GM12892 (cell line): ENCODE results near the gene GALNT18.

ENCODE experiments used
- POLR2A ChIP-seq: IDR thresholded peaks from 2 replicates; pipeline ENCODE4 v1.6.1; 2011; ENCODE audit warnings: low read depth, low read length, control low read depth
- POLR2AphosphoS5 ChIP-seq: IDR thresholded peaks from 2 replicates; pipeline ENCODE4 v1.6.1; 2011; ENCODE audit warnings: low read depth, low read length, control low read depth

DNA sequence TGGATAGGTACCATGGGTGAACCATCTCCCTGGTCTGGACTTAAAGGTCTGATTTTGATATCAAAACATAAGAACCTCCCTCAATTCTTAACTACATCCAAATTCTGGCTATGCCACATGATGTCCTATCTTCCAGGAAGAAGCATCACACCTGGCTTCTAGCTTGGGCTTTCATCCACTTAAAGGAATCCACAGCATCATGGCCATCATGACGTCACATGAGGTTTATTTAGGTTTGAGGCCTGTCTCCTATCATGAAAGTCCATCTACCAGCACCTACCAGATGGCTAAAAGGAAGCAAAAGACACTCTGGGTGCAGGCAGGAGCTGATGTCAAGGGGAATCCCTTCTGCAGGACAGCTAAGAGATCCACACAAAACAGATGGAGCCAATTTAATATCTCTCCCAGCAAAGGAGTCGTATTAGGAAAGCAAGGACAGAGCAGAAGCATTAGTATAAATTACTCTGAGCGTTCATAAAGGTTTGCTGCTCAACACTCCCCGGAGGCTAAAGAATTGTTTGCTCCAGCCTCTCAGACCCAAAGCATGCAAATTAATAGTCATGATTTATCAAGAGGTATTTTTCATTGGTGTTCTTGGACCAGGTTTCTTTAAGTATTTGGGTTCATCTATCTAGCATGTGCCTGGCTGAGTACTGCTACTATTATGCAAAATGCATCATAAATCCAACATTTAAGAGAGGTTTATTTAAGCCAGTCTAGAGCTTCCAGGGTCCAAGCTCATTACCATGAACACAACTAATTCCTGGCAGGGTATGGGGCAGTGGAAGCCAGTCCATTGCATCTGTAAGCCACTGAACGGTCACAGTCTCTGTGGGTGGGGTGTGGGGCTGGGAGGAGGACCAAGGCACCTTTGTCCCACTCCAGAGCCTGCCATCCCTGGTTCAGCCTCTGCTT is 47.2 kb downstream of the GALNT18 start:
- no peak for TF ChIP-seq POLR2A
- TF ChIP-seq POLR2AphosphoS5, result no peak
